Activated CD8-positive, alpha-beta memory T cell treated with anti-CD3 and anti-CD28 coated beads for 4 hours (primary cell): ENCODE measurements around the gene SGIP1.

Experiments used
- DNase-seq, 2 donors: peaks; one replicate each; pipeline ENCODE4 v3.0.0-alpha.2; 2020; ENCODE audit warnings: low read depth in 2 of 2

The SGIP1 gene

GRCh38 chr1:66606362-66607065 is 72.6 kb downstream of the SGIP1 start:
- DNase-seq, result no peak

- no peak for DNase-seq
Observed at GRCh38 chr1:66607458-66607857, 73.5 kb downstream of the SGIP1 start.

- no peak for DNase-seq
Observed at GRCh38 chr1:66613187-66613586, 79.2 kb downstream of the SGIP1 start.

- no peak for DNase-seq
Observed at GRCh38 chr1:66617362-66618184, 83.6 kb downstream of the SGIP1 start.

GRCh38 chr1:66618390-66618789 is 84.4 kb downstream of the SGIP1 start:
- DNase-seq, result no peak

DNA sequence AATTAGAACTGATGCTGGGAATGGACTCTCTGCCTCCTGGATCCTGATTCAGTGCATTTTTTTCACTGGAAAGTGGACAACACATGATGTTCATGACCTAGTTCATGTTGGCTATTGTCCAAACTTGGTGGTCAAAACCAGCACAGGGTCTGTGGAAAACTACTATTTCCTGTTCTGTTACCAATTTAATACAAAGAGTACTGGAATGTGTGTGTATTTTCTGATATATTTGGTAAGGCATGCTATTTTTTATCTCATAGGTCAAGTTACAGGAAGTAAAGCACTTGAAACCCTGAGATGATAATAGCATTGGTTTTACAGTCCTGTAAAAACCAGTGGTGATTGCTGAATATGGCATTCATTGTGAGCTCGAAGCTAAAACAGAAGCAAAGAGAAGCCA is 89.9 kb downstream of the SGIP1 start:
- DNase-seq, result no peak

DNA sequence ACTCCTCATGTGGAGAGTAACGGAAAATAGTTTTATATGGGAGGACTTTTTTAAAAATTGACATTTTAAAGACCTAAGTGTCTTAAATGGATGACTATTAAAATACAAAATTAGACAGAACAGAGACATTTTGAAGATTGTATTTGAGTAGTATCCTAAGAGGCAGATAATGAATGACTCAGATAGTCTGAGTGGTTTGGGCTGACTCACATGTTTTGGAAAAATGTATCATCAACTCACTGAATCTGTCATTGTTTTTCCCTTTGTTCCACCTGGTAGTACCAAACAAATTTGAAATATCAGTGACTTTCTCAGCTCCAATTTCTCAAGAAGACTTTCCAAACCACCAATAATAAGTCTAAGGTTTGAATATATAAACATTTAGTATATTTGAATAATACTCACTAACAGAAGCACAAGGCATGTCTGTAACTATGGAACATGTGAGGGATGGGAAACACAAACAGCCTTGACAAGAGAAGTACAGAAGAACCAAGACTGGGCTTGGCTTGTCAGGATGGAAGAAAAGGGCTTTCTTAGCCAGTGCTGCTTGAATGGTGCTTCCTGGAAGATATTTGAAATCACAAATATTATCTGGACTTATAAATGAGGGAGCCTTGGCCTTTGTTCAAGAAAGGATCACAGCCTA is 90.6 kb downstream of the SGIP1 start:
- no peak for DNase-seq

- no peak for DNase-seq
Observed at GRCh38 chr1:66626261-66626660, 92.3 kb downstream of the SGIP1 start.

GRCh38 chr1:66628926-66629325 is 95.0 kb downstream of the SGIP1 start:
- no peak for DNase-seq

GRCh38 chr1:66633159-66633558 is 99.2 kb downstream of the SGIP1 start:
- no peak for DNase-seq

- no peak for DNase-seq
Observed at GRCh38 chr1:66637146-66637545, 103.2 kb downstream of the SGIP1 start.

DNA sequence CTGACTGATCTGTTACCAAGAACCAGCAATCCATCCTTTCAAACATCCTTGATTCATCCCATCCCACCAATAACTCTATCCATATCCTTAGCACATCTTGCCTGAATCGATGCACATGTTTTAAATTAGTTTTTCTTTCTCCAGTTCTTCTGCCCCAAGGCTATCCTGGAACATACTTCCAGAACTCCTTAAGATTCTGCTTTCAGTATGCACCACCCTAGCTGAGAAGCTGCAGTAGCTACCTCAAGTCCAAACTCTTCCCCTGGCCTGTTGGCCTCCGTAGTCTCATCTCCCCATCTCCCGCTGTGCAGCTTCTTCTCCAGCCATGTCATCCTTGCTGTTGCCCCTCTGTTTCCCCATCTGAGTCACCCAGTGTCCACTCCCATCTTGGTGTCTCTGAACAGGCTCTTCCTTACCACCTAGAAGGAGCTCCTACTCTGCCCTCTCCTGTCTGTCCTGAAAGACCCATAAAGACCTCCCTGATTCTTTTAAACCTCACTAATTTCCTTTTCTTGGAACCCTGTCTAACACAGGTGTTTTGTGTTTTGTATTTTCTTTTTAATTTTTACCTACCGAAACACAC is 108.0 kb downstream of the SGIP1 start:
- no peak for DNase-seq

- DNase-seq, result no peak
Observed at GRCh38 chr1:66642992-66643391, 109.0 kb downstream of the SGIP1 start.

DNA sequence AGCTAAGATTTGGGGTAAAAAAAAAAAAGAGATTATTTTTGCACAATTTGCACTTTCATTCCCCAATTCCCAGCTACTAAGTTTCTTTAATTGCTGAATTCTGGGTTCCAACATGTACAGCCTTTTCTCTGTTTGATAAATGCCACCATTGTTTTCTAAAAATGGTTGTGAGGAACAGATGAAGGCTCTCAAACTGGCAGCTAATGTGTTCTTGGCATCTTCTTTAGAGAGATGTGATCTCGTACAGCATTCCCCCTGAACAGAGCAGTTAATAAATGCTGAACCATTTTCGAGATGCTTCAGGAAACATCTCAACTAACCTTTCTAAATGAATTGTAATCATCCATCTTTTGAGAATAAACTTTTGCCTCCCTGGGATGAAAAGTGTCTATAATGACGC is 110.4 kb downstream of the SGIP1 start:
- DNase-seq, result no peak

- DNase-seq, result no peak
Observed at GRCh38 chr1:66648901-66649595, 115.1 kb downstream of the SGIP1 start.

GRCh38 chr1:66652556-66652955 is 118.6 kb downstream of the SGIP1 start:
- DNase-seq, result no peak

DNA sequence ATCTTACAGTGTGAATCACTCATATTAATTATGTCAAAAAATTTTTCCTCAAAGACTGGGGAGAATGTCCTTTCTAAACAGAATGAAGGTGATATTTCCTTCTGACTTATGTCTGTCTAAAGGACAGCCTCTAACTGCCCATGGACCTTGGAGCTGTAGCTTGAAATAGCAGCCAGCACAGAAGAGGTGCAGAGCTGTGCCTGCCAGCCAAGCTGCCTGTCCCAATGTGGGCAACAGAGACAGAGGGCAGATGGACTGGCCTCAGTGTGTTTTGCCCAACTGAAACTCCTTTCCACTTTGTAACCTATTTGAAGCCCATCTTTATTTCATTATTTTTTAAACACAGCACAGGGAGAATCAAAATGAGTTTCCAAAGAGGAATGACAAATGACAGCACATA is 120.7 kb downstream of the SGIP1 start:
- DNase-seq, result no peak

GRCh38 chr1:66671455-66671854 is 137.5 kb downstream of the SGIP1 start:
- no peak for DNase-seq

DNA sequence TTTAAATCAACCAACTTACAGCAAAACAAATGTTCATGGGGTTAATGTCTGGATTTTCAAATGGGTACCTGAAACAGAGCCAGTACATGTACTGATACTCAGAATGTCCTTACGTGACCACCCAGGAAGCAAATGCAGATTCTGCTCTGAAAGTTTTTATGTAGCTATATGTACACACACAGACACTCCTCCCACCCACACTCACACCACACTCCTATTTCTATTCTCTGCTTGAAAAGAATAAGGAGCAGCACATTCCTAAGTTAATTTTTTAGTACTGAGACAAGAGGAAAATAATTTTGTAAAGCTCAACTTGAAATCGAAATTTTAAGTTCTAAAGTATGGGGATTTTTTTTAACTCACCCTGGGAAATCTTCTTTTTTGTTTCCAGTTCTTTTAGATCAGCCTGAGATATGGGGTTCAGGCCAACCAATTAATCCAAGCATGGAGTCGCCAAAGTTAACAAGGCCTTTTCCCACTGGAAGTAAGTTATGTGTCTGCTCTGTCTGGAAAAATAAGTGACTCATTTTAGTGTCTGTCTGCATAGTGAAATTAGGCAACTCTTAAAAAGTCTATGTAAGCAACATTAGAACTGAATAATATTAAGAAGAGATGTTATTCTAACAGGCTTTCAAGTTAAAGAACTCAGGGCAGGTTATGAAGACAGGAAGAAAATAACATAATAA is 142.8 kb downstream of the SGIP1 start:
- no peak for DNase-seq

GRCh38 chr1:66678146-66678545 is 144.2 kb downstream of the SGIP1 start:
- DNase-seq, result no peak

DNA sequence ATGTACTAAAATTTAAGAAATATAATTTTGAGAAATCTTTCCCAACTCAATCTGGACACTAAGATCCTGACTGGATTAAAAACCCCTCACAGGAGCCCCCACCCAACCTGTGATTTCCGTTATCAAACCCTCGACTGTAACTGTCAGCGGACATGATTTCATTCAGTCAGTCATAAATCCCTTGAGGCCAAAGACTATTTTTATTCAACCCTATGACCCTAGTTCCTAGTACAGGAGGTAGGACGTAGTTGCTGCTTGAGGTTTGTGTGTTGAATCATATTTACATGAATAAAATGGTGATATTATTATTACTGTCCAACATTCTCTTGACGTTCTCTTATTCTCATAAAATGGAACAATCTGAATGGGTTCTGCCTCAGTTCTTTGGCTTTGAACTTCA is 145.2 kb downstream of the SGIP1 start:
- DNase-seq, result no peak
